PC-9 (cell line): Measurements from ENCODE around the gene STARD13.

ENCODE experiments used
- CTCF ChIP-seq: fragments of 200-600 bp; sonication (generic); conservative IDR thresholded peaks from 2 replicates; pipeline ENCODE4 v1.6.1; 2017; ENCODE audit warnings: mixed run types, antibody characterized with exemption, mild to moderate bottlenecking, moderate library complexity
- EZH2 ChIP-seq: fragments of 200-600 bp; sonication (generic); IDR thresholded peaks from 2 replicates; pipeline ENCODE4 v1.8.0; 2017; ENCODE audit warnings: antibody characterized with exemption, low read depth

GRCh38 chr13:33259296-33259695 lies 26.3 kb downstream of the STARD13 start:
- TF ChIP-seq EZH2: no peak
- no peak for TF ChIP-seq CTCF
